IMR-90 (cell line): ENCODE measurements around the gene LTB4R2. TPM values are rescaled to one million over a fixed set of nuclear protein-coding genes. Genes with fewer than 3 reads are reported as not detected.

Source experiments
- ATAC-seq: fragments of 200-7000 bp; cut with Tn5 transposase; 2 replicates; pipeline ENCODE4 v1.9.1; 2020; ENCODE audit warnings: low read depth, mild to moderate bottlenecking, moderate library complexity
- BruUV-seq: library from RNA; stranded (reverse); fragments of 400-500 nt; replicated peaks from 2 replicates; lab custom pipeline; 2021; lab: Mats Ljungman, UMichigan
- CTCF ChIA-PET: fragments of 300-600 bp; formaldehyde crosslinking; extraction: SDS; loops from one replicate; lab custom pipeline; 2021; ENCODE audit warnings: antibody characterized with exemption; lab: Yijun Ruan, JAX
- POLR2A ChIA-PET: fragments of 300-600 bp; sonication (Branson Sonifier 250); formaldehyde crosslinking; loops from one replicate; lab custom pipeline; 2022; ENCODE audit warnings: antibody characterized with exemption; ENCODE audit not compliant: unreplicated experiment; lab: Charles Lee
- DNase-seq: peaks from one replicate; pipeline ENCODE4 v3.0.0; 2013
- H2AFZ ChIP-seq: replicated peaks from 2 replicates; pipeline ENCODE3; 2013; ENCODE audit warnings: low read length, mild to moderate bottlenecking; ENCODE audit not compliant: poor library complexity
- H2AK5ac ChIP-seq: 2 replicates; pipeline ENCODE4 v1.6.1; 2013; ENCODE audit warnings: low read depth, low read length, inconsistent platforms
- H2AK9ac ChIP-seq: replicated peaks from 2 replicates; pipeline ENCODE3; 2013; ENCODE audit warnings: mild to moderate bottlenecking, low read depth, low read length, moderate library complexity; ENCODE audit not compliant: poor library complexity
- H2BK120ac ChIP-seq: 2 replicates; pipeline ENCODE4 v1.6.1; 2013; ENCODE audit warnings: low read depth, low read length, inconsistent platforms
- H2BK15ac ChIP-seq: 3 replicates; pipeline ENCODE4 v1.6.1; 2013; ENCODE audit warnings: low read depth, low read length, inconsistent platforms
- H2BK20ac ChIP-seq: 2 replicates; pipeline ENCODE4 v1.6.1; 2013; ENCODE audit warnings: low read depth, mild to moderate bottlenecking, inconsistent platforms, low read length, moderate library complexity
- H2BK5ac ChIP-seq: 2 replicates; pipeline ENCODE4 v1.6.1; 2013; ENCODE audit warnings: mild to moderate bottlenecking, low read depth, low read length, inconsistent platforms; ENCODE audit not compliant: poor library complexity, severe bottlenecking
- H3K14ac ChIP-seq: replicated peaks from 2 replicates; pipeline ENCODE4 v1.6.1; 2013; ENCODE audit warnings: low read depth, low read length, inconsistent platforms
- H3K18ac ChIP-seq: 2 replicates; pipeline ENCODE4 v1.6.1; 2013; ENCODE audit warnings: low read depth, low read length, control low read depth
- H3K23ac ChIP-seq: 2 replicates; pipeline ENCODE4 v1.6.1; 2013; ENCODE audit warnings: low read depth, low read length, inconsistent platforms
- H3K27ac ChIP-seq: 2 replicates; pipeline ENCODE4 v1.5.1; 2013; ENCODE audit warnings: mild to moderate bottlenecking, control low read depth, low read length; ENCODE audit not compliant: insufficient read depth
- H3K27me3 ChIP-seq: 2 replicates; pipeline ENCODE4 v1.6.1; 2013; ENCODE audit warnings: low read length; ENCODE audit not compliant: control insufficient read depth, insufficient read depth
- H3K36me3 ChIP-seq: 2 replicates; pipeline ENCODE4 v1.6.1; 2013; ENCODE audit warnings: low read length, mixed read lengths; ENCODE audit not compliant: control insufficient read depth, insufficient read depth
- H3K4ac ChIP-seq: 2 replicates; pipeline ENCODE4 v1.6.1; 2013; ENCODE audit warnings: low read depth, low read length, inconsistent platforms
- H3K4me1 ChIP-seq: 2 replicates; pipeline ENCODE4 v1.6.1; 2013; ENCODE audit warnings: low read length, mixed read lengths; ENCODE audit not compliant: control insufficient read depth, insufficient read depth
- H3K4me2 ChIP-seq: 2 replicates; pipeline ENCODE4 v1.6.1; 2013; ENCODE audit warnings: low read depth, mild to moderate bottlenecking, control low read depth, low read length, moderate library complexity
- H3K4me3 ChIP-seq: 2 replicates; pipeline ENCODE4 v1.5.1; 2013; ENCODE audit warnings: low read depth, mild to moderate bottlenecking, control low read depth, low read length, moderate library complexity; ENCODE audit not compliant: insufficient read depth
- H3K56ac ChIP-seq: 2 replicates; pipeline ENCODE4 v1.6.1; 2013; ENCODE audit warnings: low read length, inconsistent platforms; ENCODE audit not compliant: insufficient read depth; ENCODE audit errors: extremely low read depth
- H3K79me1 ChIP-seq, 2 experiments: 2 replicates each; pipeline ENCODE4 v1.6.1; 2013; ENCODE audit warnings: low read length in 2 of 2, inconsistent platforms in 1 of 2, low read depth in 1 of 2
- H3K9ac ChIP-seq: 2 replicates; pipeline ENCODE4 v1.6.1; 2013; ENCODE audit warnings: low read depth, low read length, control low read depth
- H3K9me1 ChIP-seq: 2 replicates; pipeline ENCODE4 v1.6.1; 2013; ENCODE audit warnings: low read length, inconsistent platforms; ENCODE audit not compliant: insufficient read depth
- H3K9me3 ChIP-seq: 2 replicates; pipeline ENCODE4 v1.6.1; 2013; ENCODE audit warnings: low read length; ENCODE audit not compliant: control insufficient read depth, insufficient read depth
- H4K20me1 ChIP-seq: 2 replicates; pipeline ENCODE4 v1.6.1; 2013; ENCODE audit warnings: low read length, inconsistent platforms; ENCODE audit not compliant: insufficient read depth
- H4K5ac ChIP-seq: 2 replicates; pipeline ENCODE4 v1.6.1; 2013; ENCODE audit warnings: mild to moderate bottlenecking, low read depth, low read length, control low read depth
- H4K8ac ChIP-seq, 2 experiments: 2 replicates each; pipeline ENCODE4 v1.6.1; 2013; ENCODE audit warnings: low read depth in 2 of 2, low read length in 2 of 2, control low read depth in 1 of 2, inconsistent platforms in 1 of 2
- H4K91ac ChIP-seq: 2 replicates; pipeline ENCODE4 v1.6.1; 2013; ENCODE audit warnings: low read depth, low read length, inconsistent platforms; ENCODE audit not compliant: insufficient read depth
- BHLHE40 ChIP-seq: fragments of 150-350 bp; IDR thresholded peaks from 2 replicates; pipeline ENCODE4 v1.6.1; 2016; ENCODE audit warnings: mild to moderate bottlenecking, low read depth, low read length
- CHD1 ChIP-seq: IDR thresholded peaks from 2 replicates; pipeline ENCODE4 v1.6.1; 2012; ENCODE audit warnings: low read depth, low read length, improper control_type of control experiment
- CTCF ChIP-seq: conservative IDR thresholded peaks from 2 replicates; pipeline ENCODE4 v1.5.1; 2012; ENCODE audit warnings: mild to moderate bottlenecking, low read depth, low read length, improper control_type of control experiment
- ELK1 ChIP-seq: fragments of 150-350 bp; IDR thresholded peaks from 2 replicates; pipeline ENCODE4 v1.6.1; 2016; ENCODE audit warnings: low read depth, mild to moderate bottlenecking, low read length, moderate library complexity, borderline replicate concordance
- FOS ChIP-seq: fragments of 150-350 bp; IDR thresholded peaks from 2 replicates; pipeline ENCODE4 v1.6.1; 2016; ENCODE audit warnings: low read depth, low read length
- MAZ ChIP-seq: IDR thresholded peaks from 2 replicates; pipeline ENCODE4 v1.6.1; 2012; ENCODE audit warnings: low read depth, mild to moderate bottlenecking, low read length, improper control_type of control experiment, moderate library complexity, borderline replicate concordance
- MXI1 ChIP-seq: IDR thresholded peaks from 2 replicates; pipeline ENCODE4 v1.6.1; 2012; ENCODE audit warnings: low read depth, mild to moderate bottlenecking, low read length, moderate library complexity, borderline replicate concordance
- NFE2L2 ChIP-seq: fragments of 150-350 bp; IDR thresholded peaks from 2 replicates; pipeline ENCODE4 v1.6.1; 2016; ENCODE audit warnings: low read depth, mild to moderate bottlenecking, low read length
- RAD21 ChIP-seq: IDR thresholded peaks from 2 replicates; pipeline ENCODE4 v1.6.1; 2012; ENCODE audit warnings: low read length, improper control_type of control experiment
- RCOR1 ChIP-seq: IDR thresholded peaks from 2 replicates; pipeline ENCODE4 v1.6.1; 2012; ENCODE audit warnings: mild to moderate bottlenecking, low read length, improper control_type of control experiment; ENCODE audit not compliant: insufficient replicate concordance
- RFX5 ChIP-seq: IDR thresholded peaks from 2 replicates; pipeline ENCODE4 v1.8.0; 2012; ENCODE audit warnings: low read depth, mild to moderate bottlenecking, low read length, moderate library complexity
- SMC3 ChIP-seq: fragments of 150-350 bp; IDR thresholded peaks from 2 replicates; pipeline ENCODE4 v1.6.1; 2016; ENCODE audit warnings: low read depth, mild to moderate bottlenecking, antibody characterized with exemption, low read length, moderate library complexity
- WGBS, 2 experiments: methylation state at CpG; one replicate each; pipeline versions ENCODE4 v1.1.5 to v1.1.7; 2013; ENCODE audit warnings: missing lambda C conversion rate in 2 of 2; ENCODE audit not compliant: insufficient read length in 1 of 2; ENCODE audit errors: extremely low coverage in 2 of 2; 5-methylcytosine and 5-hydroxymethylcytosine counted together
- dilution Hi-C: fragments of 300-500 bp; cut with HindIII; formaldehyde crosslinking; loops from one replicate; pipeline ENCODE4 v1.14.3; 2018; ENCODE audit warnings: low sequenced_read_pairs; ENCODE audit not compliant: unreplicated experiment
- in situ Hi-C: fragments of 300-500 bp; cut with MboI; formaldehyde crosslinking; loops from 3 replicates; pipeline ENCODE4 v1.14.3; 2019; ENCODE audit warnings: low sequenced_read_pairs, inconsistent platforms, mixed read lengths
- intact Hi-C: fragments of 100-400 bp; cut with micrococcal nuclease; formaldehyde crosslinking; loops from 2 replicates; pipeline ENCODE4 v1.10.0; 2022
- polyA plus RNA-seq, 3 experiments: library from polyadenylated mRNA; depleted of rRNA; stranded (reverse); fragments of >200 nt; gene quantifications; 2 replicates each; pipeline ENCODE4 v1.2.3, GENCODE V29; 2012; ENCODE audit warnings: low replicate concordance in 1 of 3
- total RNA-seq: library from RNA; depleted of rRNA; stranded (reverse); fragments of >200 nt; gene quantifications from 2 replicates; pipeline ENCODE4 v1.2.3, GENCODE V29; 2012

Gene LTB4R2
- total and polyA plus RNA-seq, 2 of the 4 experiments (the other 2 are of a cell fraction): 0.72 to 1.7 TPM

GRCh38 chr14:24293525-24293924 is 16.4 kb upstream of the LTB4R2 start:
- H3K4me3 ChIP-seq: no peak overlapping the region
- BruUV-seq: no TSS peak
- H2AFZ ChIP-seq: no peak overlapping the region
- no peak for TF ChIP-seq BHLHE40
- TF ChIP-seq MXI1: no peak
- TF ChIP-seq RCOR1: no peak
- no peak for TF ChIP-seq FOS
- TF ChIP-seq SMC3: no peak
- no peak for TF ChIP-seq NFE2L2
- TF ChIP-seq CTCF: no peak
- TF ChIP-seq ELK1: no peak
- TF ChIP-seq CHD1: no peak
- TF ChIP-seq RFX5: no peak
- TF ChIP-seq RAD21: no peak
- TF ChIP-seq MAZ: no peak
- H2BK20ac ChIP-seq: no peak overlapping the region
- intact Hi-C loops: loop anchor here (10.0 kb wide), 1 partner anchor 309 kb away; the partner anchor contains the start of gene DHRS4L2
- no peak overlapping the region for H2AK5ac ChIP-seq
- in situ Hi-C loops: no loop called here
- no peak overlapping the region for H2BK5ac ChIP-seq
- no peak overlapping the region for H3K9ac ChIP-seq
- H3K27me3 ChIP-seq: no peaks in the 10 kb centered on the region
- DNase-seq (no peak), ATAC-seq (no peak)
- H2AK9ac ChIP-seq: no peak overlapping the region
- H3K23ac ChIP-seq: no peak overlapping the region
- H4K20me1 ChIP-seq: no peaks in the 10 kb centered on the region
- dilution Hi-C loops: no loop called here
- H3K9me1 ChIP-seq: no peaks in the 10 kb centered on the region
- no peak overlapping the region for H2BK120ac ChIP-seq
- H3K79me1 ChIP-seq: peaks cover 2 to 15% of the 10 kb centered on the region in 2 experiments; a peak in 2 of 4 replicates
- no peak overlapping the region for H3K14ac ChIP-seq
- H3K4me1 ChIP-seq: peaks cover 3% of the 10 kb centered on the region
- H3K56ac ChIP-seq: no peak overlapping the region
- no peak overlapping the region for H3K18ac ChIP-seq
- H4K5ac ChIP-seq: no peak overlapping the region
- no peak overlapping the region for H3K4ac ChIP-seq
- WGBS, 2 experiments: no CpG with 5 or more reads among the region's 2 CpGs
- H3K27ac ChIP-seq: no peak overlapping the region
- H4K91ac ChIP-seq: no peak overlapping the region
- no peak overlapping the region for H3K4me2 ChIP-seq
- H3K36me3 ChIP-seq: peaks cover 28% of the 10 kb centered on the region
- H2BK15ac ChIP-seq: no peak overlapping the region
- ChIA-PET POLR2A (no interaction called here), CTCF (interaction anchor here (2.1 kb wide), 1 partner anchor 14 kb away, joined by 5 read pairs; the partner anchor contains the start of gene CIDEB)
- H4K8ac ChIP-seq: no peak overlapping the region
- H3K9me3 ChIP-seq: no peaks in the 10 kb centered on the region
